HG02870 (cell line): ENCODE measurements around the gene UBXN7.
"Not testable (repeated sequence)": the region's sequence is repeated elsewhere in the genome, so short reads cannot be mapped to it uniquely, and the experiment has no call there.

Experiments used
- ATAC-seq: cut with Tn5 transposase; IDR thresholded peaks from one replicate; pipeline ENCODE4 v1.9.1; 2021; ENCODE audit warnings: mild to moderate bottlenecking, moderate library complexity; ENCODE audit not compliant: unreplicated experiment

UBXN7 gene

GRCh38 chr3:196432137-196432879, at the start of gene UBXN7:
TSS of gene UBXN7 (minus strand) at chr3:196432427. CDS start at chr3:196432399, 28 bp downstream.
- ATAC-seq, result peak; percentile 77

GRCh38 chr3:196477678-196478077, 45.5 kb upstream of the UBXN7 start:
- ATAC-seq, result no peak

GRCh38 chr3:196472286-196472685, 40.1 kb upstream of the UBXN7 start:
- no peak for ATAC-seq

GRCh38 chr3:196471551-196471950, 39.3 kb upstream of the UBXN7 start:
- ATAC-seq, result no peak

GRCh38 chr3:196470182-196470581, 38.0 kb upstream of the UBXN7 start:
- not testable (repeated sequence) for ATAC-seq

- ATAC-seq, result no peak
Measured at GRCh38 chr3:196463804-196464203, 31.6 kb upstream of the UBXN7 start.

- no peak for ATAC-seq
Measured at GRCh38 chr3:196463478-196463756, 31.2 kb upstream of the UBXN7 start.

- ATAC-seq, result not testable (repeated sequence)
Measured at GRCh38 chr3:196462680-196463477, 30.7 kb upstream of the UBXN7 start.

GRCh38 chr3:196458063-196458462, 25.8 kb upstream of the UBXN7 start:
- no peak for ATAC-seq

- ATAC-seq, result not testable (repeated sequence)
Measured at GRCh38 chr3:196457470-196457869, 25.2 kb upstream of the UBXN7 start.

GRCh38 chr3:196454935-196455334, 22.7 kb upstream of the UBXN7 start:
- no peak for ATAC-seq

GRCh38 chr3:196445391-196445790, 13.2 kb upstream of the UBXN7 start:
- ATAC-seq, result not testable (repeated sequence)

- no peak for ATAC-seq
Measured at GRCh38 chr3:196444500-196444894, 12.3 kb upstream of the UBXN7 start.

- ATAC-seq, result peak; percentile 31
Measured at GRCh38 chr3:196440696-196441095, 8.5 kb upstream of the UBXN7 start.

- ATAC-seq, result peak; percentile 51
Measured at GRCh38 chr3:196440041-196440537, 7.9 kb upstream of the UBXN7 start.

- peak; percentile 29 for ATAC-seq
Measured at GRCh38 chr3:196431181-196432136, 768 bp downstream of the UBXN7 start.

- no peak for ATAC-seq
Measured at GRCh38 chr3:196428041-196428440, 4.2 kb downstream of the UBXN7 start.

GRCh38 chr3:196424421-196424820, 7.8 kb downstream of the UBXN7 start:
- ATAC-seq, result not testable (repeated sequence)

GRCh38 chr3:196423044-196423781, 9.0 kb downstream of the UBXN7 start:
- ATAC-seq, result no peak

GRCh38 chr3:196421668-196422067, 10.6 kb downstream of the UBXN7 start:
- ATAC-seq, result not testable (repeated sequence)
